HG03469 (cell line): ENCODE data around the gene THAP11.
A peak's percentile ranks its signal among the peaks of the same experiment; 100 is the strongest.
"Not testable (repeated sequence)": the region's sequence is repeated elsewhere in the genome, so short reads cannot be mapped to it uniquely, and the experiment has no call there.

ENCODE experiments used
- ATAC-seq: cut with Tn5 transposase; IDR thresholded peaks from one replicate; pipeline ENCODE4 v1.9.1; 2021; ENCODE audit warnings: mild to moderate bottlenecking, moderate library complexity, moderate number of reproducible peaks; ENCODE audit not compliant: unreplicated experiment

THAP11 gene

GRCh38 chr16:67861877-67862276 lies 19.8 kb downstream of the THAP11 start:
- ATAC-seq, result no peak

GRCh38 chr16:67862623-67863583 lies 20.8 kb downstream of the THAP11 start:
- ATAC-seq, result no peak

- not testable (repeated sequence) for ATAC-seq
Observed at GRCh38 chr16:67864044-67864443, 21.9 kb downstream of the THAP11 start.

GRCh38 chr16:67864594-67864993 lies 22.5 kb downstream of the THAP11 start:
- no peak for ATAC-seq

GRCh38 chr16:67865318-67865717 lies 23.2 kb downstream of the THAP11 start:
- no peak for ATAC-seq

- no peak for ATAC-seq
Observed at GRCh38 chr16:67868290-67868689, 26.2 kb downstream of the THAP11 start.

GRCh38 chr16:67869653-67870052 lies 27.5 kb downstream of the THAP11 start:
- ATAC-seq, result no peak

GRCh38 chr16:67871256-67871655 lies 29.1 kb downstream of the THAP11 start:
- ATAC-seq, result no peak

GRCh38 chr16:67872131-67872630 lies 30.1 kb downstream of the THAP11 start:
- no peak for ATAC-seq

GRCh38 chr16:67872631-67873434 lies 30.7 kb downstream of the THAP11 start, which contains the start of gene EDC4:
TSS of gene EDC4 (plus strand) at chr16:67873052. CDS start at chr16:67873262, 210 bp downstream.
- peak; percentile 38 for ATAC-seq

- no peak for ATAC-seq
Observed at GRCh38 chr16:67873435-67874370, 31.6 kb downstream of the THAP11 start.

GRCh38 chr16:67874372-67874771 lies 32.3 kb downstream of the THAP11 start:
- ATAC-seq, result no peak

GRCh38 chr16:67877064-67877463 lies 34.9 kb downstream of the THAP11 start:
- no peak for ATAC-seq

- ATAC-seq, result no peak
Observed at GRCh38 chr16:67878232-67878631, 36.1 kb downstream of the THAP11 start.

- ATAC-seq, result no peak
Observed at GRCh38 chr16:67878846-67879245, 36.7 kb downstream of the THAP11 start.

GRCh38 chr16:67879462-67879861 lies 37.3 kb downstream of the THAP11 start:
- no peak for ATAC-seq

GRCh38 chr16:67879936-67880335 lies 37.8 kb downstream of the THAP11 start:
- no peak for ATAC-seq

GRCh38 chr16:67880584-67880983 lies 38.5 kb downstream of the THAP11 start:
- ATAC-seq, result no peak

GRCh38 chr16:67881621-67882161 lies 39.6 kb downstream of the THAP11 start:
- no peak for ATAC-seq
